GM12878 (cell line): ENCODE data around the gene KLK5. TPM values are rescaled to one million over a fixed set of nuclear protein-coding genes. Genes with fewer than 3 reads are reported as not detected.

Source experiments
- ATAC-seq: fragments of 200-7000 bp; cut with Tn5 transposase; 3 replicates; pipeline ENCODE4 v1.9.1; 2020; ENCODE audit warnings: mild to moderate bottlenecking, moderate library complexity
- BruUV-seq: library from RNA; stranded (reverse); fragments of 400-500 nt; replicated peaks from 2 replicates; lab custom pipeline; 2021; lab: Mats Ljungman, UMichigan
- CTCF ChIA-PET: fragments of 300-600 bp; sonication (Branson Sonifier 250); formaldehyde crosslinking; extraction: SDS; loops from one replicate; lab custom pipeline; 2021; ENCODE audit warnings: inconsistent platforms; lab: Yijun Ruan, JAX
- POLR2A ChIA-PET: fragments of 350-600 bp; formaldehyde crosslinking; extraction: SDS; loops from one replicate; lab custom pipeline; 2021; ENCODE audit warnings: inconsistent platforms; lab: Charles Lee
- RAD21 ChIA-PET: fragments of 300-600 bp; sonication (Branson Sonifier 250); formaldehyde crosslinking; loops from one replicate; lab custom pipeline; 2023; ENCODE audit warnings: antibody characterized with exemption; ENCODE audit not compliant: unreplicated experiment; lab: Charles Lee
- SMC1A ChIA-PET: fragments of 300-600 bp; sonication (Branson Sonifier 250); formaldehyde crosslinking; loops from one replicate; lab custom pipeline; 2023; ENCODE audit not compliant: unreplicated experiment, uncharacterized antibody; lab: Charles Lee
- DNase-seq: peaks from one replicate; pipeline ENCODE4 v3.0.0-alpha.2; 2011; ENCODE audit warnings: low read depth, low spot score
- FAIRE-seq: peaks from 3 replicates; lab custom pipeline; 2011; peaks lifted over from hg19 to GRCh38; lab: Jason Lieb, UNC
- H2AFZ ChIP-seq: 2 replicates; pipeline ENCODE4 v1.6.0; 2011; ENCODE audit warnings: low read depth, low read length, control low read depth; ENCODE audit not compliant: control insufficient read depth
- H3K27ac ChIP-seq: 2 replicates; pipeline ENCODE4 v1.5.1; 2011; ENCODE audit warnings: control low read depth; ENCODE audit not compliant: control insufficient read depth, insufficient read depth
- H3K27me3 ChIP-seq, 2 experiments: replicated peaks in 1 of 2; 2 replicates each; pipeline versions ENCODE4 v1.6.0 to v1.6.1; 2011; ENCODE audit warnings: low read length in 1 of 2; ENCODE audit not compliant: control insufficient read depth in 2 of 2, insufficient read depth in 2 of 2
- H3K36me3 ChIP-seq, 2 experiments: 2 replicates each; pipeline ENCODE4 v1.5.1; 2011; ENCODE audit warnings: low read length in 1 of 2; ENCODE audit not compliant: control insufficient read depth in 2 of 2, insufficient read depth in 2 of 2
- H3K4me1 ChIP-seq: 2 replicates; pipeline ENCODE4 v1.6.1; 2011; ENCODE audit warnings: mild to moderate bottlenecking, low read length, moderate library complexity, mixed read lengths; ENCODE audit not compliant: control insufficient read depth, insufficient read depth
- H3K4me2 ChIP-seq: 2 replicates; pipeline ENCODE4 v1.6.0; 2011; ENCODE audit warnings: control low read depth; ENCODE audit not compliant: control insufficient read depth, insufficient read depth
- H3K4me3 ChIP-seq: fragments of 200-600 bp; sonication (generic); 2 replicates; pipeline ENCODE4 v1.5.1; 2016
- H3K79me2 ChIP-seq: 2 replicates; pipeline ENCODE4 v1.6.0; 2011; ENCODE audit warnings: low read length; ENCODE audit not compliant: control insufficient read depth, insufficient read depth
- H3K9ac ChIP-seq: 2 replicates; pipeline ENCODE4 v1.8.0; 2011; ENCODE audit warnings: low read length, control low read depth, mixed read lengths; ENCODE audit not compliant: control insufficient read depth, insufficient read depth
- H3K9me3 ChIP-seq: replicated peaks from 3 replicates; pipeline ENCODE4 v1.5.1; 2011; ENCODE audit warnings: mild to moderate bottlenecking, low read length; ENCODE audit not compliant: control insufficient read depth, insufficient read depth
- H4K20me1 ChIP-seq: 2 replicates; pipeline ENCODE4 v1.6.0; 2011; ENCODE audit not compliant: control insufficient read depth, insufficient read depth
- CREM ChIP-seq: IDR thresholded peaks from 2 replicates; pipeline ENCODE4 v1.6.1; 2014; ENCODE audit warnings: antibody characterized with exemption, low read depth
- MTA2 ChIP-seq: fragments of 450-650 bp; IDR thresholded peaks from 2 replicates; pipeline ENCODE4 v1.6.1; 2016; ENCODE audit warnings: low read depth, mild to moderate bottlenecking, moderate library complexity
- NBN ChIP-seq: fragments of 450-650 bp; IDR thresholded peaks from 2 replicates; pipeline ENCODE4 v1.6.1; 2016
- NFYB ChIP-seq: IDR thresholded peaks from 2 replicates; pipeline ENCODE4 v1.6.1; 2011; ENCODE audit warnings: low read depth, mild to moderate bottlenecking, low read length, improper control_type of control experiment, moderate library complexity; ENCODE audit not compliant: insufficient read depth
- PRDM15 ChIP-seq: fragments of 450-650 bp; formaldehyde crosslinking; IDR thresholded peaks from 2 replicates; pipeline ENCODE4 v1.4.0; 2020; ENCODE audit warnings: mild to moderate bottlenecking, moderate library complexity
- SIX5 ChIP-seq: IDR thresholded peaks from 2 replicates; pipeline ENCODE4 v1.6.1; 2011; ENCODE audit warnings: mild to moderate bottlenecking, low read depth, low read length, moderate library complexity; ENCODE audit not compliant: severe bottlenecking
- SP1 ChIP-seq: IDR thresholded peaks from one replicate; pipeline ENCODE4 v1.6.1; 2011; ENCODE audit warnings: low read depth, low read length
- USF1 ChIP-seq: IDR thresholded peaks from 2 replicates; pipeline ENCODE4 v1.6.1; 2011; ENCODE audit warnings: borderline replicate concordance, low read depth, mild to moderate bottlenecking, moderate library complexity, mixed read lengths, low read length; ENCODE audit not compliant: insufficient read depth; ENCODE audit errors: extremely low read length
- ZBED1 ChIP-seq: IDR thresholded peaks from 2 replicates; pipeline ENCODE4 v1.6.1; 2016; ENCODE audit warnings: borderline replicate concordance
- WGBS: methylation state at CpG from one replicate; pipeline ENCODE4 v1.1.6; 2016; ENCODE audit warnings: low lambda C conversion rate; ENCODE audit not compliant: insufficient replicate concordance, insufficient coverage; ENCODE audit errors: missing lambda C conversion rate; 5-methylcytosine and 5-hydroxymethylcytosine counted together
- in situ Hi-C: fragments of 300-500 bp; cut with MboI; formaldehyde crosslinking; loops from 9 replicates; pipeline ENCODE4 v1.14.3; 2018; ENCODE audit warnings: mixed read lengths
- intact Hi-C: fragments of 100-400 bp; cut with micrococcal nuclease; formaldehyde crosslinking; loops from one replicate; pipeline ENCODE4 v1.14.2; 2022; ENCODE audit not compliant: unreplicated experiment
- polyA plus RNA-seq, 11 experiments: library from polyadenylated mRNA; depleted of rRNA in 4 of 11; unstranded in 6 of 11; stranded (reverse) in 5 of 11; fragments of >200 nt; fragmentation: Nextera tagmentation in 4 of 11; fragmentation: Illumina TruSeq in 1 of 11; extraction: Ambion mirVana in 4 of 11; extraction: Trizol in 1 of 11; gene quantifications; 1 replicate in 1 of 11; 2 replicates in 10 of 11; pipeline versions ENCODE4 v1.2.1 to v1.2.3, GENCODE V29; 2011 to 2016; ENCODE audit warnings: inconsistent platforms in 2 of 11, missing spikeins in 2 of 11, low read depth in 1 of 11
- total RNA-seq, 4 experiments: library from RNA; depleted of rRNA in 3 of 4; stranded (reverse); fragments of >200 nt in 3 of 4; fragmentation: Illumina TruSeq in 1 of 4; extraction: Trizol in 1 of 4; gene quantifications; 2 replicates each; pipeline versions ENCODE4 v1.2.1 to v1.2.3, GENCODE V29; 2013 to 2021
- TF ChIP-seq, protein P1 (sequence below): fragments of 450-650 bp; IDR thresholded peaks from 2 replicates; pipeline ENCODE4 v1.6.1; 2017; ENCODE audit warnings: mild to moderate bottlenecking
- TF ChIP-seq, protein P2 (sequence below): fragments of 450-650 bp; formaldehyde crosslinking; IDR thresholded peaks from 2 replicates; pipeline ENCODE4 v1.5.0; 2022; ENCODE audit warnings: mild to moderate bottlenecking, missing genetic modification characterization

The KLK5 gene
- total and polyA plus RNA-seq, 10 of the 15 experiments (the other 5 are each of a cell fraction or from before 2014, with no cell fraction given) = 0.16 TPM; not detected in 9

- ChIA-PET SMC1A (no interaction called here), POLR2A (no interaction called here), RAD21 (no interaction called here), CTCF (interaction anchor here (1.8 kb wide), 1 partner anchor 13 kb away, joined by 4 read pairs; no protein-coding TSS in a partner anchor)
- H3K36me3 ChIP-seq = no peaks in the 10 kb centered on the region
- H3K9me3 ChIP-seq = no peaks in the 10 kb centered on the region
- no peak overlapping the region for H3K9ac ChIP-seq
- TF ChIP-seq, protein P1, sequence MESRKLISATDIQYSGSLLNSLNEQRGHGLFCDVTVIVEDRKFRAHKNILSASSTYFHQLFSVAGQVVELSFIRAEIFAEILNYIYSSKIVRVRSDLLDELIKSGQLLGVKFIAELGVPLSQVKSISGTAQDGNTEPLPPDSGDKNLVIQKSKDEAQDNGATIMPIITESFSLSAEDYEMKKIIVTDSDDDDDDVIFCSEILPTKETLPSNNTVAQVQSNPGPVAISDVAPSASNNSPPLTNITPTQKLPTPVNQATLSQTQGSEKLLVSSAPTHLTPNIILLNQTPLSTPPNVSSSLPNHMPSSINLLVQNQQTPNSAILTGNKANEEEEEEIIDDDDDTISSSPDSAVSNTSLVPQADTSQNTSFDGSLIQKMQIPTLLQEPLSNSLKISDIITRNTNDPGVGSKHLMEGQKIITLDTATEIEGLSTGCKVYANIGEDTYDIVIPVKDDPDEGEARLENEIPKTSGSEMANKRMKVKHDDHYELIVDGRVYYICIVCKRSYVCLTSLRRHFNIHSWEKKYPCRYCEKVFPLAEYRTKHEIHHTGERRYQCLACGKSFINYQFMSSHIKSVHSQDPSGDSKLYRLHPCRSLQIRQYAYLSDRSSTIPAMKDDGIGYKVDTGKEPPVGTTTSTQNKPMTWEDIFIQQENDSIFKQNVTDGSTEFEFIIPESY = no peak
- TF ChIP-seq PRDM15 (CRISPR knock-in tag) (no peak), MTA2 (no peak), CREM (no peak), SP1 (no peak), NBN (no peak), ZBED1 (no peak), USF1 (no peak), NFYB (no peak), SIX5 (no peak)
- TF ChIP-seq, protein P2, sequence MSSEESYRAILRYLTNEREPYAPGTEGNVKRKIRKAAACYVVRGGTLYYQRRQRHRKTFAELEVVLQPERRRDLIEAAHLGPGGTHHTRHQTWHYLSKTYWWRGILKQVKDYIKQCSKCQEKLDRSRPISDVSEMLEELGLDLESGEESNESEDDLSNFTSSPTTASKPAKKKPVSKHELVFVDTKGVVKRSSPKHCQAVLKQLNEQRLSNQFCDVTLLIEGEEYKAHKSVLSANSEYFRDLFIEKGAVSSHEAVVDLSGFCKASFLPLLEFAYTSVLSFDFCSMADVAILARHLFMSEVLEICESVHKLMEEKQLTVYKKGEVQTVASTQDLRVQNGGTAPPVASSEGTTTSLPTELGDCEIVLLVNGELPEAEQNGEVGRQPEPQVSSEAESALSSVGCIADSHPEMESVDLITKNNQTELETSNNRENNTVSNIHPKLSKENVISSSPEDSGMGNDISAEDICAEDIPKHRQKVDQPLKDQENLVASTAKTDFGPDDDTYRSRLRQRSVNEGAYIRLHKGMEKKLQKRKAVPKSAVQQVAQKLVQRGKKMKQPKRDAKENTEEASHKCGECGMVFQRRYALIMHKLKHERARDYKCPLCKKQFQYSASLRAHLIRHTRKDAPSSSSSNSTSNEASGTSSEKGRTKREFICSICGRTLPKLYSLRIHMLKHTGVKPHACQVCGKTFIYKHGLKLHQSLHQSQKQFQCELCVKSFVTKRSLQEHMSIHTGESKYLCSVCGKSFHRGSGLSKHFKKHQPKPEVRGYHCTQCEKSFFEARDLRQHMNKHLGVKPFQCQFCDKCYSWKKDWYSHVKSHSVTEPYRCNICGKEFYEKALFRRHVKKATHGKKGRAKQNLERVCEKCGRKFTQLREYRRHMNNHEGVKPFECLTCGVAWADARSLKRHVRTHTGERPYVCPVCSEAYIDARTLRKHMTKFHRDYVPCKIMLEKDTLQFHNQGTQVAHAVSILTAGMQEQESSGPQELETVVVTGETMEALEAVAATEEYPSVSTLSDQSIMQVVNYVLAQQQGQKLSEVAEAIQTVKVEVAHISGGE (CRISPR knock-in tag) = no peak
- H3K4me2 ChIP-seq = no peak overlapping the region
- H3K27me3 ChIP-seq = peaks cover 2% of the 10 kb centered on the region in 2 experiments; a peak in 2 of 4 replicates
- DNase-seq (no peak), ATAC-seq (no peak), FAIRE-seq (no peak)
- in situ Hi-C loops (no loop called here), intact Hi-C loops (no loop called here)
- H3K27ac ChIP-seq = no peak overlapping the region
- no peaks in the 10 kb centered on the region for H4K20me1 ChIP-seq
- no peak overlapping the region for H3K4me3 ChIP-seq
- no TSS peak for BruUV-seq
- no peak overlapping the region for H2AFZ ChIP-seq
- 12% methylated on average over 9 of the region's 9 CpGs for WGBS
- H3K4me1 ChIP-seq = no peaks in the 10 kb centered on the region
- H3K79me2 ChIP-seq = no peaks in the 10 kb centered on the region
Observed at GRCh38 chr19:50972795-50973376, 20.0 kb upstream of the KLK5 start.
